GM12874 (cell line): Measurements from ENCODE around the gene THSD4.

ENCODE experiments used
- CTCF ChIP-seq: IDR thresholded peaks from 2 replicates; pipeline ENCODE4 v1.5.1; 2011; ENCODE audit warnings: low read depth, mild to moderate bottlenecking, control low read depth, low read length, moderate library complexity; ENCODE audit not compliant: insufficient read depth

The THSD4 gene

GRCh38 chr15:71780115-71780976 lies 665.1 kb downstream of the THSD4 start:
- TF ChIP-seq CTCF, result peak; percentile 79

GRCh38 chr15:71781179-71781964 lies 666.1 kb downstream of the THSD4 start:
- TF ChIP-seq CTCF, result no peak

- no peak for TF ChIP-seq CTCF
Observed at GRCh38 chr15:71781965-71782265, 666.6 kb downstream of the THSD4 start.

GRCh38 chr15:71782422-71783165 lies 667.3 kb downstream of the THSD4 start:
- TF ChIP-seq CTCF, result no peak

- TF ChIP-seq CTCF, result peak; percentile 58
Observed at GRCh38 chr15:71784719-71785118, 669.4 kb downstream of the THSD4 start.

GRCh38 chr15:71785996-71786395 lies 670.7 kb downstream of the THSD4 start:
- no peak for TF ChIP-seq CTCF

GRCh38 chr15:71786673-71787072 lies 671.4 kb downstream of the THSD4 start:
- no peak for TF ChIP-seq CTCF
